Aorta (tissue), 5 donors: ENCODE results near the gene IGDCC3. TPM values are rescaled to one million over a fixed set of nuclear protein-coding genes. Genes with fewer than 3 reads are reported as not detected.
A peak's percentile ranks its signal among the peaks of the same experiment; 100 is the strongest.

Source experiments
- ATAC-seq: fragments of 200-7000 bp; cut with Tn5 transposase; one replicate; pipeline ENCODE4 v1.9.1; 2022; ENCODE audit warnings: moderate library complexity; ENCODE audit not compliant: low FRiP score
- DNase-seq, 2 donors: peaks; one replicate each; pipeline ENCODE4 v3.0.0-alpha.2; 2020
- H3K27ac ChIP-seq, 2 donors: one replicate each; pipeline ENCODE4 v1.5.1; 2013; ENCODE audit warnings: low read length in 2 of 2, mild to moderate bottlenecking in 2 of 2, moderate library complexity in 2 of 2, control low read depth in 1 of 2, inconsistent platforms in 1 of 2, low read depth in 1 of 2
- H3K27me3 ChIP-seq, 2 donors: one replicate each; pipeline ENCODE4 v1.6.1; 2013; ENCODE audit warnings: control low read depth in 1 of 2, low read length in 1 of 2, mild to moderate bottlenecking in 1 of 2, moderate library complexity in 1 of 2; ENCODE audit not compliant: insufficient read depth in 2 of 2, control insufficient read depth in 1 of 2
- H3K36me3 ChIP-seq, 2 donors: one replicate each; pipeline ENCODE4 v1.6.1; 2013; ENCODE audit warnings: control low read depth in 1 of 2, low read length in 1 of 2, mild to moderate bottlenecking in 1 of 2; ENCODE audit not compliant: insufficient read depth in 2 of 2, control insufficient read depth in 1 of 2
- H3K4me1 ChIP-seq, 2 donors: one replicate each; pipeline ENCODE4 v1.6.1; 2013; ENCODE audit warnings: low read length in 2 of 2, control low read depth in 1 of 2, mild to moderate bottlenecking in 1 of 2, moderate library complexity in 1 of 2; ENCODE audit not compliant: insufficient read depth in 2 of 2, control insufficient read depth in 1 of 2
- H3K4me3 ChIP-seq, 2 donors: one replicate each; pipeline ENCODE4 v1.5.1; 2013; ENCODE audit warnings: low read length in 2 of 2, control low read depth in 1 of 2, mild to moderate bottlenecking in 1 of 2
- H3K9me3 ChIP-seq: one replicate; pipeline ENCODE4 v1.6.1; 2013; ENCODE audit warnings: mild to moderate bottlenecking, low read length; ENCODE audit not compliant: control insufficient read depth
- WGBS, 2 donors: extraction: QIAGEN DNeasy Blood & Tissue Kit; methylation state at CpG; one replicate each; pipeline ENCODE4 v1.1.7; 2013; 5-methylcytosine and 5-hydroxymethylcytosine counted together
- intact Hi-C, 2 donors: fragments of 100-400 bp; cut with DNase I; formaldehyde crosslinking; loops; one replicate each; pipeline versions ENCODE4 v1.14.2 to v1.15.0; 2022
- polyA plus RNA-seq, 2 donors: library from polyadenylated mRNA; stranded (reverse); fragments of 200-250 nt; gene quantifications; one replicate each; pipeline ENCODE4 v1.2.3, GENCODE V29; 2013
- total RNA-seq, 2 donors: library from RNA; stranded (reverse); fragmentation: NEBNext Ultra II Directional; extraction: Animal tissue kit (Norgen Biotek cat#: 25700); gene quantifications; one replicate each; pipeline ENCODE4 v1.2.1, GENCODE V29; 2021
- donor health status: healthy with polysubstance abuse.
- donor health status: Bipolar disorder and iron deficiency.
- donor health status: DM: no; HTN: no; CAD: no.
- donor health status: DM: no; HTN: no; CAD: no.
- donor health status: DM: yes; HTN: yes; CAD: no.

Gene IGDCC3
- total and polyA plus RNA-seq, 4 donors = not detected

DNA sequence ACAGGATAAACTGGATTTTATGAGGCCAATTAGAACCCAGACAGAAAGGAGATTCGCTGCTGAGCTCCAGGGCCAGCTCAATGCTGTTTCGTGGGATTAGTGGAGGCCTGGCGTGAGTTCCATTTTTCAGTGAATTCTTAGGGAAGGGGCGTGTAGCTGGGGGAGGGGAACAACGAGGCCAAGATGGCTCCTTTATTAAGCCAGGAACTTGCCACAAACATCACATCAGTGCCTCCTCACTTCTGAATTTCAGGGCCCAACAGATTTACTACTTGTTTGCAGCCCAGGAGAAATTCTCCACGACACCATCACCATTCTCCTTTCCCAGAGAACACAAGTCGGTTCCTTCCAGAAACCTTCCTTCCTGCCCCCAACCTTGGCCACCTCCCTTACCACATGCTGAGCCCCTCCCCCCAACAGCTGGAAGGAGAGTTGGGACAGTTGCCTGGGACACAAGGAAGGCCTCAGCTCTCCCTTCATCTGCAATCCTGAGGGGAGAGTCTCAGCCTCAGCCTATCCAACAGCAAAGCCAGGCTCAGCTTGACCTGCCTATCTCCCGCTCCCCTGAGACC is 39.1 kb upstream of the IGDCC3 start:
- H3K4me3 ChIP-seq = no peak overlapping the region
- no peak overlapping the region for H3K27ac ChIP-seq
- intact Hi-C loops = no loop called here
- ATAC-seq (no peak), DNase-seq (peak in 1 of 2 donors; percentile 48)
- no peaks in the 10 kb centered on the region for H3K4me1 ChIP-seq
- H3K27me3 ChIP-seq = no peaks in the 10 kb centered on the region
- 81 to 84% methylated on average over 8 of the region's 8 CpGs for WGBS, 2 donors
- H3K9me3 ChIP-seq = no peaks in the 10 kb centered on the region
- no peaks in the 10 kb centered on the region for H3K36me3 ChIP-seq

GRCh38 chr15:65414841-65415621 is 37.2 kb upstream of the IGDCC3 start:
- no peaks in the 10 kb centered on the region for H3K36me3 ChIP-seq
- H3K9me3 ChIP-seq = no peaks in the 10 kb centered on the region
- ATAC-seq = no peak
- intact Hi-C loops = no loop called here
- 34 to 38% methylated on average over 14 of the region's 14 CpGs for WGBS, 2 donors
- DNase-seq = peak in 1 of 2 donors; percentile 29
- H3K27ac ChIP-seq = no peak overlapping the region
- H3K4me3 ChIP-seq = no peak overlapping the region
- no peaks in the 10 kb centered on the region for H3K4me1 ChIP-seq
- H3K27me3 ChIP-seq = no peaks in the 10 kb centered on the region

- DNase-seq = peak in 1 of 2 donors; percentile 12
- Histone ChIP-seq H3K9me3 (no peaks in the 10 kb centered on the region), H3K27ac (no peak overlapping the region), H3K27me3 (no peaks in the 10 kb centered on the region), H3K36me3 (no peaks in the 10 kb centered on the region), H3K4me1 (no peaks in the 10 kb centered on the region), H3K4me3 (no peak overlapping the region)
- intact Hi-C loops = no loop called here
- WGBS, 2 donors = 95 to 96% methylated on average over 6 of the region's 6 CpGs
- no peak for ATAC-seq
Measured at GRCh38 chr15:65413760-65414144, 36.0 kb upstream of the IGDCC3 start.

DNA sequence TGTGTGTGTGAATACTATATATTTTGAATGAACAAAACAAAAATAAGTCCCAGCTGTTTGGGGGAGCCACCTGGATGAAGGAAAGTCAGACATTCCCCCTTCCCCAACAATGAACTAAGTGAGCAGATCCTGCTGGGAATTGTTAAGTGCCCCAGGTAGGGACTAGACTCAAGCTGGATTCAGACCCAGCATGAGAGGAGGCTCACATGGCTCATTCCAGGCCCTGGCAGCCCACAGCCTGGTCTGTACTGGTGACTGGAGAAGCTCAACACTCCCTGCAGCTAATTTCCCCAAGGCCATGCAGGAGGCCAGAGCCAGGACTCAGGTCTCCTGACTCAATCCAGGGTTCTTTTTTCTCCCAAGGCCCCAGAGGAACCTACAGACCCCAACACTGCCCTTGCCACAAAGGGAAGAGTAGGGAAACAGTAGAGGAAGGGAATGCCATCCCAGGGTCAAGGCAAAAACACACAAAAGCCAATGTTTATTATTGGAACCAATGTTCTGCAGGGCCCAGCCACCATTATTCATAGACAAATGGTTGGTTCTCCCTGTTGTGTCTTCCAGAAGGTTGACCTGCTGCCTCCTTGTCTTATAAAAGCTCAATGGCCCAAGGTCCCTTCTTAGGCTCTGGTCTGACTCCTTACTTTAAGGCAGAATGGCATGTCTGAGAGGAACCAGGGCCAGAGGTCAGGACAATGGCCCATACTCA is 35.4 kb upstream of the IGDCC3 start:
- H3K27me3 ChIP-seq = no peaks in the 10 kb centered on the region
- ATAC-seq = no peak
- intact Hi-C loops = no loop called here
- H3K27ac ChIP-seq = no peak overlapping the region
- H3K4me3 ChIP-seq = no peak overlapping the region
- H3K36me3 ChIP-seq = no peaks in the 10 kb centered on the region
- DNase-seq = peak in 1 of 2 donors; percentile 10
- H3K4me1 ChIP-seq = no peaks in the 10 kb centered on the region
- H3K9me3 ChIP-seq = no peaks in the 10 kb centered on the region

GRCh38 chr15:65412556-65412955 is 34.8 kb upstream of the IGDCC3 start:
- Histone ChIP-seq H3K9me3 (no peaks in the 10 kb centered on the region), H3K36me3 (no peaks in the 10 kb centered on the region), H3K27ac (no peak overlapping the region), H3K27me3 (no peaks in the 10 kb centered on the region), H3K4me1 (no peaks in the 10 kb centered on the region), H3K4me3 (no peak overlapping the region)
- ATAC-seq (no peak), DNase-seq (no peak)
- intact Hi-C loops = no loop called here
- 72 to 78% methylated on average over 1 of the region's 1 CpG for WGBS, 2 donors

DNA sequence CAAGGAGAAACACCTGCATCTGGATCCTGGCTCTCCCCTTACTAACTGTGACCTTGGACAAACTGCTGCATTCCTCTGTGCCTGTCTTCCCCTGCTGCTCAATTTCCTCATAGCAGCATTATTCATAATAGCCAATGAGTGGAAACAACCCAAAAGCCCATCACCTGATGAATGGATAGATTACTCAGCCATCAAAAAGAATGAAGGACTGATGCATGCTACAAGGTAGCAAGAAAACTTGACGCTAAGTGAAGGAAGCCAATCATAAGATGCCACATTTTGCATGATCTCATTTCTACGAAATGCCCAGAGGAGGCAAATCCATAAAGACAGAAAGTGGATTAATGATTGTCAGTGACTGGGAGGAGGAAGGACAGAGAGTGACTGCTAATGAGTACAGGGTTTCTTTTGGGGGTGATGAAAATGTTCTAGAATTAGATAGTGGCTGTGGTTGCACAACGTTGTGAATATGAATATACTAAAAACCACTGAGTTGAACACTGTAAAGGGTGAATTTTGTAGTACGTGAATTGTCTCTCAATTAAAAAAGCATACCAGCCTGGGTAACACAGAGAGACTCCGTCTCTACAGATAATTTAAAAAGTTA is 33.8 kb upstream of the IGDCC3 start:
- H3K9me3 ChIP-seq = no peaks in the 10 kb centered on the region
- H3K27me3 ChIP-seq = no peaks in the 10 kb centered on the region
- intact Hi-C loops = no loop called here
- H3K27ac ChIP-seq = no peak overlapping the region
- H3K4me3 ChIP-seq = no peak overlapping the region
- 82 to 90% methylated on average over 5 of the region's 5 CpGs for WGBS, 2 donors
- DNase-seq (no peak), ATAC-seq (no peak)
- no peaks in the 10 kb centered on the region for H3K4me1 ChIP-seq
- no peaks in the 10 kb centered on the region for H3K36me3 ChIP-seq

DNA sequence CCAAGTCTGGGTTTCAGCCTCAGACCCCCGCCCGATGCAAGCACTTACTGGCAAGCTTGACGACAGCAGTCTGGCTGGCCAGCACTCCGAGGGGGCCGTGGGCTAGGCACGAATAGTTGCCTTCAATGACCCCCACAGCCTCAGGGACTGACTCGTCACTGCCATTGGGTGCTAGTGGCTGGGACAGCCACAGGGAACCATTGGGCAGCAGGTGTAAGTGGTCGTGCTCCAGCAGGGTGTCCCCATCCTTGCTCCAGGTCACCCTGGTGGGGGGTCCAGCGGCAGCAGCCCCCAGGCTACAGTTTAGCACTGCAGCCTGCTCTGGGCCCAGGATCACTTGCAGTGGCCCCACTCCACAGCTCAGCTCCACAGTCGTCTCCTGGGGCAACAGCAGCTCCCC is 33.2 kb upstream of the IGDCC3 start:
- no peaks in the 10 kb centered on the region for H3K27me3 ChIP-seq
- ATAC-seq = no peak
- H3K9me3 ChIP-seq = no peaks in the 10 kb centered on the region
- H3K36me3 ChIP-seq = no peaks in the 10 kb centered on the region
- H3K4me3 ChIP-seq = no peak overlapping the region
- DNase-seq = peak in 1 of 2 donors; percentile 44
- H3K4me1 ChIP-seq = no peaks in the 10 kb centered on the region
- WGBS, 2 donors = 90% methylated on average over 10 of the region's 10 CpGs
- intact Hi-C loops = no loop called here
- H3K27ac ChIP-seq = no peak overlapping the region

- H3K36me3 ChIP-seq = no peaks in the 10 kb centered on the region
- H3K27me3 ChIP-seq = no peaks in the 10 kb centered on the region
- DNase-seq (peak in 1 of 2 donors; percentile 30), ATAC-seq (no peak)
- H3K9me3 ChIP-seq = no peaks in the 10 kb centered on the region
- H3K4me1 ChIP-seq = no peaks in the 10 kb centered on the region
- WGBS, 2 donors = 89% methylated on average over 11 of the region's 11 CpGs
- intact Hi-C loops = no loop called here
- H3K4me3 ChIP-seq = no peak overlapping the region
- H3K27ac ChIP-seq = no peak overlapping the region
Measured at GRCh38 chr15:65410036-65410435, 32.2 kb upstream of the IGDCC3 start.
